ENCODE measurements around the gene MLPH. TPM values are rescaled to one million over a fixed set of nuclear protein-coding genes. Genes with fewer than 3 reads are reported as not detected.

MLPH gene
- total and polyA plus RNA-seq, 2 of the 13 experiments (the other 11 are each of a cell fraction or from before 2014, with no cell fraction given) = 0.12 TPM; not detected in 1

- TF ChIP-seq TAF1 (CRISPR knock-in tag; IDR thresholded peaks at IDR 0.05) (peak; percentile 22; the same call in 1 of the 2 replicates), HDAC1 (CRISPR knock-in tag; IDR thresholded peaks at IDR 0.05) (peak; percentile 96), EZH2 (conservative IDR thresholded peaks at IDR 0.05; ENCODE audit: low read depth, low read length) (no peak), SMARCC2 (IDR thresholded peaks at IDR 0.05) (no peak), KLF12 (CRISPR knock-in tag; IDR thresholded peaks at IDR 0.05; ENCODE audit: borderline replicate concordance) (peak; percentile 62; the same call in 1 of the 2 replicates), KLF15 (CRISPR knock-in tag; IDR thresholded peaks at IDR 0.05; ENCODE audit: borderline replicate concordance) (no peak), DMAP1 (CRISPR knock-in tag; IDR thresholded peaks at IDR 0.05) (peak; percentile 63; the same call in 1 of the 2 replicates), KLF6 (CRISPR knock-in tag; IDR thresholded peaks at IDR 0.05) (no peak), PATZ1 (CRISPR knock-in tag; IDR thresholded peaks at IDR 0.05) (peak; percentile 93), ZNF432 (CRISPR knock-in tag; IDR thresholded peaks at IDR 0.05; ENCODE audit: borderline replicate concordance) (no peak), ZNF576 (CRISPR knock-in tag; IDR thresholded peaks at IDR 0.05) (0 out of 2 replicates have a peak, but pooled peaks have one; percentile 58), THAP11 (CRISPR knock-in tag; IDR thresholded peaks at IDR 0.05) (peak; percentile 71), ELF4 (CRISPR knock-in tag; IDR thresholded peaks at IDR 0.05; ENCODE audit: borderline replicate concordance) (peak; percentile 88), TRIM24 (CRISPR knock-in tag; IDR thresholded peaks at IDR 0.05) (peak; percentile 88), HNRNPLL (IDR thresholded peaks at IDR 0.05; ENCODE audit: low read depth, low read length, poor library complexity, severe bottlenecking) (no peak), FOXP1 (IDR thresholded peaks at IDR 0.05) (no peak), FOXP1 (CRISPR knock-in tag; IDR thresholded peaks at IDR 0.05) (peak; percentile 72; the same call in 1 of the 2 replicates), ETV5 (CRISPR knock-in tag; IDR thresholded peaks at IDR 0.05; ENCODE audit: borderline replicate concordance) (peak; percentile 97)
- TF ChIP-seq, protein P1, sequence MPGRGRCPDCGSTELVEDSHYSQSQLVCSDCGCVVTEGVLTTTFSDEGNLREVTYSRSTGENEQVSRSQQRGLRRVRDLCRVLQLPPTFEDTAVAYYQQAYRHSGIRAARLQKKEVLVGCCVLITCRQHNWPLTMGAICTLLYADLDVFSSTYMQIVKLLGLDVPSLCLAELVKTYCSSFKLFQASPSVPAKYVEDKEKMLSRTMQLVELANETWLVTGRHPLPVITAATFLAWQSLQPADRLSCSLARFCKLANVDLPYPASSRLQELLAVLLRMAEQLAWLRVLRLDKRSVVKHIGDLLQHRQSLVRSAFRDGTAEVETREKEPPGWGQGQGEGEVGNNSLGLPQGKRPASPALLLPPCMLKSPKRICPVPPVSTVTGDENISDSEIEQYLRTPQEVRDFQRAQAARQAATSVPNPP (CRISPR knock-in tag; IDR thresholded peaks at IDR 0.05) = no peak
- TF ChIP-seq, protein P2, sequence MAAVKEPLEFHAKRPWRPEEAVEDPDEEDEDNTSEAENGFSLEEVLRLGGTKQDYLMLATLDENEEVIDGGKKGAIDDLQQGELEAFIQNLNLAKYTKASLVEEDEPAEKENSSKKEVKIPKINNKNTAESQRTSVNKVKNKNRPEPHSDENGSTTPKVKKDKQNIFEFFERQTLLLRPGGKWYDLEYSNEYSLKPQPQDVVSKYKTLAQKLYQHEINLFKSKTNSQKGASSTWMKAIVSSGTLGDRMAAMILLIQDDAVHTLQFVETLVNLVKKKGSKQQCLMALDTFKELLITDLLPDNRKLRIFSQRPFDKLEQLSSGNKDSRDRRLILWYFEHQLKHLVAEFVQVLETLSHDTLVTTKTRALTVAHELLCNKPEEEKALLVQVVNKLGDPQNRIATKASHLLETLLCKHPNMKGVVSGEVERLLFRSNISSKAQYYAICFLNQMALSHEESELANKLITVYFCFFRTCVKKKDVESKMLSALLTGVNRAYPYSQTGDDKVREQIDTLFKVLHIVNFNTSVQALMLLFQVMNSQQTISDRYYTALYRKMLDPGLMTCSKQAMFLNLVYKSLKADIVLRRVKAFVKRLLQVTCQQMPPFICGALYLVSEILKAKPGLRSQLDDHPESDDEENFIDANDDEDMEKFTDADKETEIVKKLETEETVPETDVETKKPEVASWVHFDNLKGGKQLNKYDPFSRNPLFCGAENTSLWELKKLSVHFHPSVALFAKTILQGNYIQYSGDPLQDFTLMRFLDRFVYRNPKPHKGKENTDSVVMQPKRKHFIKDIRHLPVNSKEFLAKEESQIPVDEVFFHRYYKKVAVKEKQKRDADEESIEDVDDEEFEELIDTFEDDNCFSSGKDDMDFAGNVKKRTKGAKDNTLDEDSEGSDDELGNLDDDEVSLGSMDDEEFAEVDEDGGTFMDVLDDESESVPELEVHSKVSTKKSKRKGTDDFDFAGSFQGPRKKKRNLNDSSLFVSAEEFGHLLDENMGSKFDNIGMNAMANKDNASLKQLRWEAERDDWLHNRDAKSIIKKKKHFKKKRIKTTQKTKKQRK (IDR thresholded peaks at IDR 0.05; ENCODE audit: low read length) = no peak
- TF ChIP-seq, protein P3, sequence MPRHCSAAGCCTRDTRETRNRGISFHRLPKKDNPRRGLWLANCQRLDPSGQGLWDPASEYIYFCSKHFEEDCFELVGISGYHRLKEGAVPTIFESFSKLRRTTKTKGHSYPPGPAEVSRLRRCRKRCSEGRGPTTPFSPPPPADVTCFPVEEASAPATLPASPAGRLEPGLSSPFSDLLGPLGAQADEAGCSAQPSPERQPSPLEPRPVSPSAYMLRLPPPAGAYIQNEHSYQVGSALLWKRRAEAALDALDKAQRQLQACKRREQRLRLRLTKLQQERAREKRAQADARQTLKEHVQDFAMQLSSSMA (CRISPR knock-in tag; IDR thresholded peaks at IDR 0.05) = peak; percentile 68; the same call in 1 of the 2 replicates
- TF ChIP-seq, protein P4, sequence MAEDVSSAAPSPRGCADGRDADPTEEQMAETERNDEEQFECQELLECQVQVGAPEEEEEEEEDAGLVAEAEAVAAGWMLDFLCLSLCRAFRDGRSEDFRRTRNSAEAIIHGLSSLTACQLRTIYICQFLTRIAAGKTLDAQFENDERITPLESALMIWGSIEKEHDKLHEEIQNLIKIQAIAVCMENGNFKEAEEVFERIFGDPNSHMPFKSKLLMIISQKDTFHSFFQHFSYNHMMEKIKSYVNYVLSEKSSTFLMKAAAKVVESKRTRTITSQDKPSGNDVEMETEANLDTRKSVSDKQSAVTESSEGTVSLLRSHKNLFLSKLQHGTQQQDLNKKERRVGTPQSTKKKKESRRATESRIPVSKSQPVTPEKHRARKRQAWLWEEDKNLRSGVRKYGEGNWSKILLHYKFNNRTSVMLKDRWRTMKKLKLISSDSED (CRISPR knock-in tag; IDR thresholded peaks at IDR 0.05) = no peak
Measured at GRCh38 chr2:237585590-237586221, 98.7 kb downstream of the MLPH start (continued).
